Choroid plexus epithelial cell (primary cell): Measurements from ENCODE around the gene HOXA10.

ENCODE experiments used
- DNase-seq: peaks from one replicate; pipeline ENCODE4 v3.0.0-alpha.2; 2010; ENCODE audit warnings: low read depth
- H3K4me3 ChIP-seq: 2 replicates; pipeline ENCODE4 v1.5.1; 2011; ENCODE audit warnings: low read depth, mild to moderate bottlenecking, control low read depth, low read length, moderate library complexity
- TF ChIP-seq, protein P1 (sequence below): conservative IDR thresholded peaks from 2 replicates; pipeline ENCODE4 v1.5.1; 2011; ENCODE audit warnings: low read depth, mild to moderate bottlenecking, control low read depth, inconsistent platforms, low read length, moderate library complexity

The HOXA10 gene

DNA sequence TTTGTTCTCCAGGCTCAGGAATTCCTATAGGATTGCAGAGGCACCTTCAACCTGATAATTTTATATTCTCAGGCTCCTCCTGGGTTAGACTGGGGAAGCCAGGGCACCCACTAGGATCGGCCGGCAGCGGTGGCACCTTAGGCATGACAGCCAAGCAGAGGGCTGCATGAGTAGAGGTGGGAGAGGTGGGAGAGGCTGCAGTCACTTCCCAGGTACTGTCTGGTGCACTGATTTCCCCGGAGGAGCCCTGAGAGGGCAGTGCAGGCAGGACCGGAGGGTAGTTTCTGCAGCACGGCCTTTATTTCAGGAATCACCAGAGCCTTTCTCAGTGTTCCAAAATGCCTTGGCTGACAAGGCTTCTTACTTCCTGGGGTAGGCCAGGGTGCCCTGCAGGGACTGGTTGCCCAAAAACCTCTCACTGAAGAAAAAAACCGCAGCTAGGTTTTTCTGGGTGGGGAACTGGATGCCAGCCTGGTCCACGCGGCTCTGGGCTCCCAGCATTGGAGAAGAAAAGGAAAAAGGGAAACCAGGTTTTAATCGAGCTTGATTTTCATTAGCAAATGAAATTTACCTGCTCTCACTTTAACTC is 29.3 kb upstream of the HOXA10 start:
- no peak for DNase-seq
- TF ChIP-seq, protein P1, sequence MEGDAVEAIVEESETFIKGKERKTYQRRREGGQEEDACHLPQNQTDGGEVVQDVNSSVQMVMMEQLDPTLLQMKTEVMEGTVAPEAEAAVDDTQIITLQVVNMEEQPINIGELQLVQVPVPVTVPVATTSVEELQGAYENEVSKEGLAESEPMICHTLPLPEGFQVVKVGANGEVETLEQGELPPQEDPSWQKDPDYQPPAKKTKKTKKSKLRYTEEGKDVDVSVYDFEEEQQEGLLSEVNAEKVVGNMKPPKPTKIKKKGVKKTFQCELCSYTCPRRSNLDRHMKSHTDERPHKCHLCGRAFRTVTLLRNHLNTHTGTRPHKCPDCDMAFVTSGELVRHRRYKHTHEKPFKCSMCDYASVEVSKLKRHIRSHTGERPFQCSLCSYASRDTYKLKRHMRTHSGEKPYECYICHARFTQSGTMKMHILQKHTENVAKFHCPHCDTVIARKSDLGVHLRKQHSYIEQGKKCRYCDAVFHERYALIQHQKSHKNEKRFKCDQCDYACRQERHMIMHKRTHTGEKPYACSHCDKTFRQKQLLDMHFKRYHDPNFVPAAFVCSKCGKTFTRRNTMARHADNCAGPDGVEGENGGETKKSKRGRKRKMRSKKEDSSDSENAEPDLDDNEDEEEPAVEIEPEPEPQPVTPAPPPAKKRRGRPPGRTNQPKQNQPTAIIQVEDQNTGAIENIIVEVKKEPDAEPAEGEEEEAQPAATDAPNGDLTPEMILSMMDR = no peak
- no peak overlapping the region for H3K4me3 ChIP-seq

DNA sequence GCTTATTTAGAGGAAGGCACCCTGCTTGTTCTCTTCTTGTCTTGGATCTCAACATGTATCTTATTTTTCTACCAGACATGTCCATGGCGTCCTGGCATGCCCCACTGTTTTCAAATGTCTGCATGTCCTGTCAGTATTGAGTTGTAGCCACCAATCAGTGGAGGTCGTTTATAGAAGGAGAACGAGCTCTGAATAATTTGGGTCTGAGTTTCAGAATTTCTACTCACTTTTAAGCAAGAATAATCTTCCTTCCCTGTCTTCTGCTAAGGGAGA is 28.7 kb upstream of the HOXA10 start:
- DNase-seq = no peak
- TF ChIP-seq, protein P1 = no peak
- no peak overlapping the region for H3K4me3 ChIP-seq

DNA sequence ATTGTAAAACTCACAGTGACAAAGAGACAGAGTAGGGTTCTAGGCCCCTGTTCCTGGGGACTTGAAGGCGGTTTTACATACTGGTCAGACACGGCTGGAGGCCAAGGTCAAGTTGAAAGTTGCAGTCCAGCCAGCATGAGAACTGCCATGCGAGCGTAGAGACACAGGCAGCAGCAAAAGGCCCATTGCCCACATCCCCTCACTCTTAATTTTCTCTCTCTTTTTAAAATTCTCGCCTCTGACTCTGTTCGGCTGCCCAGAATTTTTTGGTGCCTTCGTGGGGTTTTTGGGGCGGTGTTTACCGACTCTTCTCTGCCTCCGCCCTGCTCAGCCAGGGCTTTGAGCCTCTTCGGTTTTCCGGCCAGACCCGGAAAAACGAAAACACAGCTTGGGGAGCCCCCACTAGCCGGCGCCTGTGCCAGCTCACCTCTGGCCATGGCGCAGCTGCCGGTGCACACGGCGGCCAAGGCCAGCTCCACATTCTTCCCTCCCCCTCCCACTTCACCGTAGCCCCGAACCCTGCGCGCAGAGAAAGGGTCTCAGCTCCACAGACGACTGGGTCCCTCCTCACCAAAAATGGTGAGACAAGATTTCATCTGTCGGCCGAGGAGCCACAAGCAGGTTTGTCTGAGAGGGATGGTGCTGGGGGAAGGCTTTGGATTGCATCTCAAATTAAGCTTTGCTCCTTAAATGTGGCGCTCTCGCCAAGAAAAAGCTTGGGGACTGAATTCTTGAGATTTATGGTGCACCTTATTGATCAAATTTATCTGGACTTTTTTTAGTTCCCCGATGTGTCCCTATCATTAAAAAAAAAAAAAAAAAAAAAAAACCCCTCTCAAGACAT is 28.1 kb upstream of the HOXA10 start:
- TF ChIP-seq, protein P1 = no peak
- no peak for DNase-seq
- no peak overlapping the region for H3K4me3 ChIP-seq

DNA sequence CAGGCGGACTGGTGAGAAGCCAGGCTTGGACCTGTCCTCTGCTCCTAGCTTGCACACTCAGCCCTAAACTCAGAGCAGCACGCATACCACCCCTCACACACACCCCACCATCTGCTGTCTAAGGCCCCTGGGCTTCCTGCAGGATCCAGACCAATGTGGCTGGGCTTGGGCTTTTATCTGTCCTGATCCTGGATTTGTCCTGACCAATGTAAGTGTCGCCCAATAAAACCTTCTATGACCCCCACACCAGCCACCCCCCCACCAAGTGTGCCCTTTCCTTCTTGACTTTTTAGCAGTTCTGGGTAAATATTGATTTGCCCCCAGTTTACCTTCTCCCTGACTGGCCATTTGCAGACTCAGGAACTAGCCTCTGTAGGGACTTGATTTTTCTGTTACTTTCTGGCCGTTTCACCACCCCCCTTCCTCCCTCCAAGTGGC is 27.5 kb upstream of the HOXA10 start:
- H3K4me3 ChIP-seq = no peak overlapping the region
- TF ChIP-seq, protein P1 = no peak

GRCh38 chr7:27200761-27201579 is 26.9 kb upstream of the HOXA10 start:
- no peak for DNase-seq
- no peak overlapping the region for H3K4me3 ChIP-seq
- TF ChIP-seq, protein P1 = no peak

More for the DNA sequence above, 27.5 kb upstream of the HOXA10 start:
- DNase-seq = no peak

GRCh38 chr7:27199849-27200760 is 26.0 kb upstream of the HOXA10 start, which contains the start of gene HOXA13:
HOXA13 (minus strand) TSS chr7:27200091; CDS start chr7:27200077, 14 bp downstream.
- TF ChIP-seq, protein P1 = no peak
- no peak within 1 kb of the TSS for H3K4me3 ChIP-seq
- DNase-seq = no peak
